Neuronal stem cell (in vitro differentiated cells): Measurements from ENCODE around the gene PADI3.

Source experiments
- DNase-seq: peaks from one replicate; pipeline ENCODE4 v3.0.0-alpha.2; 2013; ENCODE audit warnings: low spot score
- H2AFZ ChIP-seq: one replicate; pipeline ENCODE4 v1.6.1; 2013; ENCODE audit warnings: mild to moderate bottlenecking, low read length, inconsistent platforms
- H2AK5ac ChIP-seq: 2 replicates; pipeline ENCODE4 v1.6.1; 2013; ENCODE audit warnings: low read depth, mild to moderate bottlenecking, inconsistent platforms, low read length, moderate library complexity, mixed read lengths
- H2BK120ac ChIP-seq: 2 replicates; pipeline ENCODE4 v1.6.1; 2013; ENCODE audit warnings: low read depth, mild to moderate bottlenecking, inconsistent platforms, low read length, moderate library complexity, mixed read lengths
- H2BK12ac ChIP-seq: one replicate; pipeline ENCODE4 v1.6.1; 2013; ENCODE audit warnings: low read length, inconsistent platforms
- H2BK15ac ChIP-seq: 2 replicates; pipeline ENCODE4 v1.6.1; 2013; ENCODE audit warnings: mild to moderate bottlenecking, low read length, inconsistent platforms, mixed read lengths
- H2BK5ac ChIP-seq: one replicate; pipeline ENCODE4 v1.6.1; 2013; ENCODE audit warnings: inconsistent platforms, mild to moderate bottlenecking, low read length, moderate library complexity
- H3K14ac ChIP-seq: one replicate; pipeline ENCODE4 v1.6.1; 2013; ENCODE audit warnings: low read length, inconsistent platforms
- H3K18ac ChIP-seq: 2 replicates; pipeline ENCODE4 v1.6.1; 2013; ENCODE audit warnings: low read length, inconsistent platforms
- H3K23ac ChIP-seq: 2 replicates; pipeline ENCODE4 v1.6.1; 2013; ENCODE audit warnings: low read depth, mild to moderate bottlenecking, mixed read lengths, low read length, inconsistent platforms; ENCODE audit not compliant: poor library complexity
- H3K27ac ChIP-seq: replicated peaks from 3 replicates; pipeline ENCODE4 v1.5.1; 2013; ENCODE audit warnings: low read length, inconsistent platforms
- H3K27me3 ChIP-seq, 3 experiments: 2 replicates each; pipeline ENCODE4 v1.6.1; 2013; ENCODE audit warnings: low read length in 3 of 3, mild to moderate bottlenecking in 2 of 3, inconsistent platforms in 1 of 3, low read depth in 1 of 3, mixed read lengths in 1 of 3, moderate library complexity in 1 of 3; ENCODE audit not compliant: control insufficient read depth in 3 of 3, insufficient read depth in 3 of 3
- H3K36me3 ChIP-seq, 2 donors: replicated peaks in 1 of 2; 2 replicates each; pipeline ENCODE4 v1.6.1; 2013; ENCODE audit warnings: low read length in 2 of 2; ENCODE audit not compliant: control insufficient read depth in 2 of 2, insufficient read depth in 2 of 2
- H3K4ac ChIP-seq: 2 replicates; pipeline ENCODE4 v1.6.1; 2013; ENCODE audit warnings: inconsistent platforms, mild to moderate bottlenecking, low read length, moderate library complexity
- H3K4me1 ChIP-seq, 2 donors: 1 replicate in 1 of 2; 2 replicates in 1 of 2; pipeline ENCODE4 v1.6.1; 2013; ENCODE audit warnings: low read length in 2 of 2, low read depth in 1 of 2; ENCODE audit not compliant: control insufficient read depth in 2 of 2, insufficient read depth in 1 of 2
- H3K4me2 ChIP-seq: one replicate; pipeline ENCODE4 v1.6.1; 2013; ENCODE audit warnings: mild to moderate bottlenecking, low read length, inconsistent platforms; ENCODE audit not compliant: insufficient read depth, poor library complexity, severe bottlenecking
- H3K4me3 ChIP-seq, 2 donors: 2 replicates each; pipeline ENCODE4 v1.5.1; 2013; ENCODE audit warnings: low read length in 2 of 2, mild to moderate bottlenecking in 2 of 2, inconsistent platforms in 1 of 2, moderate library complexity in 1 of 2
- H3K79me1 ChIP-seq: one replicate; pipeline ENCODE4 v1.6.1; 2013; ENCODE audit warnings: low read depth, mild to moderate bottlenecking, inconsistent platforms, low read length, moderate library complexity
- H3K9ac ChIP-seq: one replicate; pipeline ENCODE4 v1.6.1; 2013; ENCODE audit warnings: mild to moderate bottlenecking, low read depth, low read length, inconsistent platforms; ENCODE audit not compliant: poor library complexity
- H3K9me3 ChIP-seq, 2 donors: replicated peaks in 1 of 2; 2 replicates each; pipeline versions ENCODE3 to v1.6.1; 2013; ENCODE audit warnings: low read length in 2 of 2, mild to moderate bottlenecking in 2 of 2, inconsistent platforms in 1 of 2, low read depth in 1 of 2, mixed read lengths in 1 of 2, moderate library complexity in 1 of 2; ENCODE audit not compliant: control insufficient read depth in 2 of 2, insufficient read depth in 1 of 2
- H4K8ac ChIP-seq: one replicate; pipeline ENCODE4 v1.6.1; 2013; ENCODE audit warnings: low read depth, mild to moderate bottlenecking, inconsistent platforms, low read length, moderate library complexity
- H4K91ac ChIP-seq: one replicate; pipeline ENCODE4 v1.6.1; 2013; ENCODE audit warnings: low read length, low read depth, mild to moderate bottlenecking, inconsistent platforms; ENCODE audit not compliant: poor library complexity
- WGBS, 2 donors: extraction: QIAGEN DNeasy Blood & Tissue Kit; methylation state at CpG; one replicate each; pipeline ENCODE4 v1.1.7; 2013; ENCODE audit warnings: missing lambda C conversion rate in 2 of 2, mixed read lengths in 1 of 2; ENCODE audit not compliant: insufficient read length in 2 of 2, insufficient replicate concordance in 1 of 2; ENCODE audit errors: extremely low coverage in 2 of 2; 5-methylcytosine and 5-hydroxymethylcytosine counted together

PADI3 gene

GRCh38 chr1:17282836-17283235, 33.9 kb downstream of the PADI3 start:
- Histone ChIP-seq H3K79me1 (no peaks in the 10 kb centered on the region), H3K4me3 (no peak overlapping the region), H4K8ac (no peak overlapping the region), H3K9ac (no peak overlapping the region), H3K27ac (no peak overlapping the region), H2BK15ac (no peak overlapping the region), H2BK5ac (no peak overlapping the region), H3K23ac (no peak overlapping the region), H2BK120ac (no peak overlapping the region), H3K9me3 (no peaks in the 10 kb centered on the region), H3K27me3 (peaks cover 0 to 27% (median 0%) of the 10 kb centered on the region in 3 experiments), H4K91ac (no peak overlapping the region), H2AK5ac (peak overlapping the region; percentile 29), H3K4me1 (peaks cover 0 to 3% of the 10 kb centered on the region in 2 donors), H3K14ac (peak overlapping the region; percentile 43), H3K36me3 (no peaks in the 10 kb centered on the region), H3K18ac (peak overlapping the region; percentile 66), H3K4ac (no peak overlapping the region), H2BK12ac (no peak overlapping the region), H3K4me2 (no peak overlapping the region), H2AFZ (no peak overlapping the region)
- no CpG with 5 or more reads among the region's 5 CpGs for WGBS, 2 donors
- DNase-seq: no peak

- Histone ChIP-seq H3K9me3 (no peaks in the 10 kb centered on the region), H2AK5ac (no peak overlapping the region), H4K91ac (no peak overlapping the region), H2BK120ac (no peak overlapping the region), H2BK5ac (no peak overlapping the region), H3K27ac (no peak overlapping the region), H3K9ac (no peak overlapping the region), H3K4ac (no peak overlapping the region), H3K36me3 (no peaks in the 10 kb centered on the region), H3K18ac (no peak overlapping the region), H3K14ac (no peak overlapping the region), H3K23ac (no peak overlapping the region), H3K4me3 (no peak overlapping the region), H3K79me1 (no peaks in the 10 kb centered on the region), H4K8ac (no peak overlapping the region), H2BK12ac (no peak overlapping the region), H3K27me3 (peaks cover 0 to 27% (median 0%) of the 10 kb centered on the region in 3 experiments), H3K4me2 (no peak overlapping the region), H3K4me1 (peaks cover 0 to 2% of the 10 kb centered on the region in 2 donors), H2BK15ac (no peak overlapping the region), H2AFZ (no peak overlapping the region)
- no CpG with 5 or more reads among the region's 5 CpGs for WGBS, 2 donors
- no peak for DNase-seq
These were observed 37.7 kb downstream of the PADI3 start for GRCh38 chr1:17286646-17287045.

GRCh38 chr1:17287130-17287776, 38.4 kb downstream of the PADI3 start:
- no peaks in the 10 kb centered on the region for H3K79me1 ChIP-seq
- no peak overlapping the region for H4K91ac ChIP-seq
- no peak overlapping the region for H2AK5ac ChIP-seq
- peaks cover 0 to 27% (median 0%) of the 10 kb centered on the region in 3 experiments for H3K27me3 ChIP-seq
- H3K4me2 ChIP-seq: no peak overlapping the region
- H2BK15ac ChIP-seq: no peak overlapping the region
- H3K27ac ChIP-seq: no peak overlapping the region
- no peaks in the 10 kb centered on the region for H3K9me3 ChIP-seq
- no peak overlapping the region for H2BK120ac ChIP-seq
- no peak for DNase-seq
- H2BK12ac ChIP-seq: no peak overlapping the region
- H3K9ac ChIP-seq: no peak overlapping the region
- H3K4ac ChIP-seq: no peak overlapping the region
- H3K4me3 ChIP-seq: no peak overlapping the region
- peaks cover 0 to 2% of the 10 kb centered on the region in 2 donors for H3K4me1 ChIP-seq
- H3K36me3 ChIP-seq: no peaks in the 10 kb centered on the region
- H3K18ac ChIP-seq: peak overlapping the region; percentile 9
- H2BK5ac ChIP-seq: no peak overlapping the region
- no peak overlapping the region for H4K8ac ChIP-seq
- no peak overlapping the region for H3K23ac ChIP-seq
- no CpG with 5 or more reads among the region's 5 CpGs for WGBS, 2 donors
- no peak overlapping the region for H3K14ac ChIP-seq
- H2AFZ ChIP-seq: no peak overlapping the region

- H2AFZ ChIP-seq: no peak overlapping the region
- H3K27me3 ChIP-seq: peaks cover 0 to 9% (median 0%) of the 10 kb centered on the region in 3 experiments
- no peaks in the 10 kb centered on the region for H3K79me1 ChIP-seq
- no peak overlapping the region for H2BK15ac ChIP-seq
- no peaks in the 10 kb centered on the region for H3K9me3 ChIP-seq
- H3K9ac ChIP-seq: no peak overlapping the region
- no peak overlapping the region for H3K14ac ChIP-seq
- H4K91ac ChIP-seq: no peak overlapping the region
- no peak for DNase-seq
- peak overlapping the region; percentile 40 for H3K18ac ChIP-seq
- no peak overlapping the region for H3K4me2 ChIP-seq
- H3K23ac ChIP-seq: no peak overlapping the region
- no peak overlapping the region for H3K4ac ChIP-seq
- H2AK5ac ChIP-seq: no peak overlapping the region
- no peak overlapping the region for H2BK5ac ChIP-seq
- H2BK120ac ChIP-seq: no peak overlapping the region
- WGBS, 2 donors: no CpG with 5 or more reads among the region's 2 CpGs
- H4K8ac ChIP-seq: no peak overlapping the region
- H3K36me3 ChIP-seq: no peaks in the 10 kb centered on the region
- peaks cover 0 to 2% of the 10 kb centered on the region in 2 donors for H3K4me1 ChIP-seq
- no peak overlapping the region for H2BK12ac ChIP-seq
- no peak overlapping the region for H3K27ac ChIP-seq
- H3K4me3 ChIP-seq: no peak overlapping the region
These were observed 40.8 kb downstream of the PADI3 start for GRCh38 chr1:17289721-17290120.
